GM23338 (cell line): ENCODE data around the gene SHB. TPM values are rescaled to one million over a fixed set of nuclear protein-coding genes. Genes with fewer than 3 reads are reported as not detected.

Experiments
- ATAC-seq: fragments of 200-7000 bp; cut with Tn5 transposase; 3 replicates; pipeline ENCODE4 v1.9.1; 2020
- DNase-seq: peaks from one replicate; pipeline ENCODE4 v3.0.0-alpha.2; 2015; ENCODE audit warnings: low spot score
- H2AFZ ChIP-seq: fragments of 200-600 bp; sonication (generic); 2 replicates; pipeline ENCODE4 v1.8.0; 2016; ENCODE audit warnings: antibody characterized with exemption, mild to moderate bottlenecking, moderate library complexity
- H3F3A ChIP-seq: fragments of 200-600 bp; sonication (generic); replicated peaks from 2 replicates; pipeline ENCODE4 v1.8.0; 2017; ENCODE audit warnings: antibody characterized with exemption, mixed run types, low read depth
- H3K27ac ChIP-seq: fragments of 200-600 bp; sonication (generic); 2 replicates; pipeline ENCODE4 v1.6.1; 2016; ENCODE audit warnings: low read depth
- H3K27me3 ChIP-seq: fragments of 200-600 bp; sonication (generic); 2 replicates; pipeline ENCODE4 v1.8.0; 2016; ENCODE audit warnings: mild to moderate bottlenecking, mixed run types, moderate library complexity; ENCODE audit not compliant: insufficient read depth
- H3K36me3 ChIP-seq: fragments of 200-600 bp; sonication (generic); 2 replicates; pipeline ENCODE4 v1.8.0; 2016; ENCODE audit warnings: mild to moderate bottlenecking; ENCODE audit not compliant: insufficient read depth
- H3K4me1 ChIP-seq: fragments of 200-600 bp; sonication (generic); 2 replicates; pipeline ENCODE4 v1.8.0; 2016; ENCODE audit warnings: mild to moderate bottlenecking, moderate library complexity; ENCODE audit not compliant: insufficient read depth
- H3K4me2 ChIP-seq: fragments of 200-600 bp; sonication (generic); 2 replicates; pipeline ENCODE4 v1.7.1; 2017; ENCODE audit warnings: mixed run types
- H3K4me3 ChIP-seq: fragments of 200-600 bp; sonication (generic); 2 replicates; pipeline ENCODE4 v1.6.1; 2016; ENCODE audit warnings: mixed run types
- H3K79me2 ChIP-seq: fragments of 200-600 bp; sonication (generic); replicated peaks from 2 replicates; pipeline ENCODE4 v1.8.0; 2017; ENCODE audit warnings: mild to moderate bottlenecking; ENCODE audit not compliant: insufficient read depth
- H3K9me2 ChIP-seq: fragments of 200-600 bp; sonication (generic); 2 replicates; pipeline ENCODE4 v1.8.0; 2017; ENCODE audit not compliant: insufficient read depth
- H4K20me1 ChIP-seq: fragments of 200-600 bp; sonication (generic); replicated peaks from 2 replicates; pipeline ENCODE4 v1.8.0; 2017; ENCODE audit warnings: mild to moderate bottlenecking; ENCODE audit not compliant: insufficient read depth
- H3K27ac Mint-ChIP-seq: 2 replicates; pipeline ENCODE4 v1.8.0; 2020; ENCODE audit warnings: inconsistent platforms, mild to moderate bottlenecking, moderate library complexity, mixed read lengths
- H3K27me3 Mint-ChIP-seq: 3 replicates; pipeline ENCODE4 v1.8.0; 2022; ENCODE audit warnings: low read depth, mild to moderate bottlenecking, moderate library complexity, mixed read lengths, inconsistent platforms; ENCODE audit not compliant: insufficient read depth, poor library complexity
- H3K36me3 Mint-ChIP-seq: 3 replicates; pipeline ENCODE4 v1.8.0; 2021; ENCODE audit warnings: low read depth, mild to moderate bottlenecking, inconsistent platforms, moderate library complexity, mixed read lengths
- H3K4me1 Mint-ChIP-seq: 3 replicates; pipeline ENCODE4 v1.8.0; 2020; ENCODE audit warnings: mild to moderate bottlenecking, inconsistent platforms, mixed read lengths
- H3K4me3 Mint-ChIP-seq: 3 replicates; pipeline ENCODE4 v1.8.0; 2021; ENCODE audit warnings: moderate library complexity, mild to moderate bottlenecking, inconsistent platforms, mixed read lengths
- H3K9me3 Mint-ChIP-seq: 3 replicates; pipeline ENCODE4 v1.8.0; 2020; ENCODE audit warnings: moderate library complexity, mild to moderate bottlenecking, inconsistent platforms, mixed read lengths
- CTCF ChIP-seq, 2 experiments: fragments of 200-600 bp in 1 of 2; sonication (generic) in 1 of 2; conservative IDR thresholded peaks; 2 replicates each; pipeline versions ENCODE4 v1.5.1 to v1.6.1; 2016 to 2017; ENCODE audit warnings: antibody characterized with exemption in 2 of 2, low read depth in 2 of 2, mild to moderate bottlenecking in 2 of 2, moderate library complexity in 1 of 2
- ETS1 ChIP-seq: IDR thresholded peaks from 2 replicates; pipeline ENCODE4 v1.6.1; 2016; ENCODE audit warnings: antibody characterized with exemption
- EZH2 ChIP-seq: fragments of 200-600 bp; sonication (generic); IDR thresholded peaks from one replicate; pipeline ENCODE4 v1.8.0; 2017; ENCODE audit warnings: antibody characterized with exemption, mild to moderate bottlenecking, low read depth; ENCODE audit not compliant: unreplicated experiment
- JUNB ChIP-seq: IDR thresholded peaks from one replicate; pipeline ENCODE4 v1.6.1; 2016; ENCODE audit warnings: antibody characterized with exemption; ENCODE audit not compliant: unreplicated experiment
- NANOG ChIP-seq: IDR thresholded peaks from 2 replicates; pipeline ENCODE4 v1.6.1; 2016; ENCODE audit warnings: antibody characterized with exemption, borderline replicate concordance
- POLR2AphosphoS5 ChIP-seq: IDR thresholded peaks from 2 replicates; pipeline ENCODE4 v1.6.1; 2016; ENCODE audit warnings: antibody characterized with exemption, low read depth
- STAT1 ChIP-seq: IDR thresholded peaks from one replicate; pipeline ENCODE4 v1.6.1; 2016; ENCODE audit warnings: antibody characterized with exemption; ENCODE audit not compliant: unreplicated experiment
- ZNF114 ChIP-seq: fragments of 250-450 bp; sonication (Bioruptor Pico); IDR thresholded peaks from 2 replicates; pipeline ENCODE4 v1.5.0; 2020; ENCODE audit warnings: mild to moderate bottlenecking, moderate library complexity
- ZNF331 ChIP-seq: fragments of 250-450 bp; sonication (Bioruptor Pico); IDR thresholded peaks from 2 replicates; pipeline ENCODE4 v1.5.0; 2020; ENCODE audit warnings: low read depth, mild to moderate bottlenecking, moderate library complexity
- ZNF462 ChIP-seq: fragments of 250-450 bp; sonication (Bioruptor Pico); IDR thresholded peaks from 2 replicates; pipeline ENCODE4 v1.5.0; 2020; ENCODE audit warnings: mild to moderate bottlenecking, moderate library complexity
- polyA plus RNA-seq: library from polyadenylated mRNA; unstranded; fragments of >200 nt; fragmentation: Nextera tagmentation; extraction: Ambion mirVana; gene quantifications from 2 replicates; pipeline ENCODE4 v1.2.1, GENCODE V29; 2016
- total RNA-seq: library from RNA; depleted of rRNA; stranded (reverse); fragments of >200 nt; shearing (Covaris generic); gene quantifications from 2 replicates; pipeline ENCODE4 v1.2.3, GENCODE V29; 2014

SHB gene
- total and polyA plus RNA-seq, 2 experiments from 2014 or later: 1.5 to 14.0 TPM

- no peaks in the 10 kb centered on the region for H3K79me2 ChIP-seq
- TF ChIP-seq EZH2 (no peak), ZNF114 (no peak), POLR2AphosphoS5 (no peak), ZNF462 (CRISPR knock-in tag) (no peak), STAT1 (no peak), NANOG (no peak), ZNF331 (CRISPR knock-in tag) (no peak), JUNB (no peak), ETS1 (no peak), CTCF (conservative IDR thresholded peaks at IDR 0.05; ENCODE audit: low read depth in 2 of 2) (no peak)
- peaks cover 13% of the 10 kb centered on the region for H3K4me1 ChIP-seq
- H3K27me3 Mint-ChIP-seq: peaks cover 15% of the 10 kb centered on the region
- no peak overlapping the region for H3K27ac Mint-ChIP-seq
- no peaks in the 10 kb centered on the region for H3K36me3 ChIP-seq
- H3K4me3 ChIP-seq: no peak overlapping the region
- H3F3A ChIP-seq: peaks cover 8% of the 10 kb centered on the region
- H3K9me2 ChIP-seq: no peaks in the 10 kb centered on the region
- no peak overlapping the region for H3K4me3 Mint-ChIP-seq
- no peaks in the 10 kb centered on the region for H3K36me3 Mint-ChIP-seq
- no peak overlapping the region for H3K4me2 ChIP-seq
- H3K27me3 ChIP-seq: 0 out of 2 replicates have a peak, but pooled peaks cover 10% of the 10 kb centered on the region
- H4K20me1 ChIP-seq: no peaks in the 10 kb centered on the region
- no peak overlapping the region for H2AFZ ChIP-seq
- H3K4me1 Mint-ChIP-seq: peaks cover 11% of the 10 kb centered on the region
- no peak overlapping the region for H3K27ac ChIP-seq
- ATAC-seq: no peak
- no peak for DNase-seq
- H3K9me3 Mint-ChIP-seq: no peaks in the 10 kb centered on the region
Observed at GRCh38 chr9:37908698-37909186, 160.3 kb downstream of the SHB start.
